ENCODE results near the gene STK32A. TPM values are rescaled to one million over a fixed set of nuclear protein-coding genes. Genes with fewer than 3 reads are reported as not detected.
"Not testable (repeated sequence)": the region's sequence is repeated elsewhere in the genome, so short reads cannot be mapped to it uniquely, and the experiment has no call there.

STK32A gene
- total and polyA plus RNA-seq, 2 experiments from 2014 or later = 0.83 to 1.1 TPM

DNA sequence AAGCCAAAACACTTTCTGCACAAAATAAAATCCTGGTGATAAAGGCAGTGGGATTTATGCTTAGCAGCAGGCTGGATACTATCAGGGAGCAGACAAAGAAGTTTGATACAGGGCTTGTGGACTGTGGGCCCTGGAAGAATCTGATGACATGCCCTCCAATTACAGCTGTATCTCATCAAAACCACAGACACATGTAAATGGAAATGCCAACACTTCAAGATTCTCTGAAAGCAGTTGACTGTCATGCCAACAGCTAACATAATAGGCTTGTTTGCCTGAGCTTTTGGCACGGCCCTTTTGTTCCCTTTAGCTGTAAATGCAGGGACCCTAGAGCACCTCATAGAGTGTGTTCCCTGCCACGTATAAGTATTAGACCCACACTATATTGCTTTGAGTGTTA, 114.4 kb downstream of the STK32A start:
- no peaks in the 10 kb centered on the region for H3K27me3 ChIP-seq
- H3K4me3 ChIP-seq = no peak overlapping the region
- peak in 1 of 2 donors; percentile 2 for DNase-seq (ENCODE audit: low read depth in 1 of 2, low spot score in 1 of 2)
- TF ChIP-seq, protein P1, sequence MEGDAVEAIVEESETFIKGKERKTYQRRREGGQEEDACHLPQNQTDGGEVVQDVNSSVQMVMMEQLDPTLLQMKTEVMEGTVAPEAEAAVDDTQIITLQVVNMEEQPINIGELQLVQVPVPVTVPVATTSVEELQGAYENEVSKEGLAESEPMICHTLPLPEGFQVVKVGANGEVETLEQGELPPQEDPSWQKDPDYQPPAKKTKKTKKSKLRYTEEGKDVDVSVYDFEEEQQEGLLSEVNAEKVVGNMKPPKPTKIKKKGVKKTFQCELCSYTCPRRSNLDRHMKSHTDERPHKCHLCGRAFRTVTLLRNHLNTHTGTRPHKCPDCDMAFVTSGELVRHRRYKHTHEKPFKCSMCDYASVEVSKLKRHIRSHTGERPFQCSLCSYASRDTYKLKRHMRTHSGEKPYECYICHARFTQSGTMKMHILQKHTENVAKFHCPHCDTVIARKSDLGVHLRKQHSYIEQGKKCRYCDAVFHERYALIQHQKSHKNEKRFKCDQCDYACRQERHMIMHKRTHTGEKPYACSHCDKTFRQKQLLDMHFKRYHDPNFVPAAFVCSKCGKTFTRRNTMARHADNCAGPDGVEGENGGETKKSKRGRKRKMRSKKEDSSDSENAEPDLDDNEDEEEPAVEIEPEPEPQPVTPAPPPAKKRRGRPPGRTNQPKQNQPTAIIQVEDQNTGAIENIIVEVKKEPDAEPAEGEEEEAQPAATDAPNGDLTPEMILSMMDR (IDR thresholded peaks at IDR 0.05; ENCODE audit: low read depth, low read length) = no peak
- H3K9me3 ChIP-seq (ENCODE audit: low read depth) = no peaks in the 10 kb centered on the region
- peaks cover 4% of the 10 kb centered on the region for H3K4me1 ChIP-seq (ENCODE audit: low read depth)
- no peaks in the 10 kb centered on the region for H3K36me3 ChIP-seq
- no peak overlapping the region for H3K27ac ChIP-seq

DNA sequence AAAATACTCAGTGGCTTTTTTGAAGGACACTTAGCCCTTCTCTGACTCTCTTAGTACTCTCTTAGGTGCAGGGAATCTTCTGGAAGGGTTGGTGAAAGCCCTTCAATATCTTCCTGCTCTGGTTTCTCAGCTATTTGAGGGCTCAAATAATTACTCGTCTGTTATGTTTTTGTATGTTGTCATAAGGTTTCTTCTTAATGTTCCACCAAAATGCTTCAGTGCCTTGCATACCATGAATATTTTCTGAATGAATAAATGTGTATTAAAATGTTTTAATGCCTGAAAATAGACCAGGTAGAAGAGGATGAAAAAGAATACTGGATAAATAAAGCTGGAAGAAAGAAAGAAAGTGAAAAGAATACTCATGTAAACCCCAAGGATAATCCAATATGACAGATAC, 124.3 kb downstream of the STK32A start:
- TF ChIP-seq, protein P1 (IDR thresholded peaks at IDR 0.05; ENCODE audit: low read depth, low read length) = no peak
- no peak overlapping the region for H3K27ac ChIP-seq
- no peaks in the 10 kb centered on the region for H3K9me3 ChIP-seq (ENCODE audit: low read depth)
- DNase-seq (ENCODE audit: low read depth in 1 of 2, low spot score in 1 of 2) = no peak
- no peaks in the 10 kb centered on the region for H3K4me1 ChIP-seq (ENCODE audit: low read depth)
- no peak overlapping the region for H3K4me3 ChIP-seq
- H3K27me3 ChIP-seq = no peaks in the 10 kb centered on the region
- H3K36me3 ChIP-seq = no peaks in the 10 kb centered on the region

DNA sequence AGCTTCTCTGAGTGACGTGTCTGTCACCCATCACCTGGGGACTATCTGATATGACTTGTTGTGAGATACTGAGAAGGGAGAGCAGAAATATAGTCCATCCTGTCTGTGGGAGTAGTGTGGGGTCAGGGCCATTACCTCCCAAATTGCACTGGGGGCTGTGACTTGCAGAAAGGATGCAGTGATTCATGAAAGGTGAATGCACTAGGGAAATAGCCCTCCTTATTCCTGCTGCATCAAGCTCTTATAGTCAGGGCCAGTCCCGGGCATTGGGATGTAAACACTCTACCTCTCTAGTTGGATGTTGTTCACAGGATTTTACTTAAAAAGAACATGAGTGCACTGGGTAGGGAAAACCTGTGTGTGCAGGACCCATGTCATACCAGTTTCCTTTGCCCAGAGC, 124.8 kb downstream of the STK32A start:
- no peaks in the 10 kb centered on the region for H3K9me3 ChIP-seq (ENCODE audit: low read depth)
- no peak for DNase-seq (ENCODE audit: low read depth in 1 of 2, low spot score in 1 of 2)
- TF ChIP-seq, protein P1 (IDR thresholded peaks at IDR 0.05; ENCODE audit: low read depth, low read length) = no peak
- no peaks in the 10 kb centered on the region for H3K4me1 ChIP-seq (ENCODE audit: low read depth)
- H3K27me3 ChIP-seq = no peaks in the 10 kb centered on the region
- no peak overlapping the region for H3K27ac ChIP-seq
- no peak overlapping the region for H3K4me3 ChIP-seq
- H3K36me3 ChIP-seq = no peaks in the 10 kb centered on the region

DNA sequence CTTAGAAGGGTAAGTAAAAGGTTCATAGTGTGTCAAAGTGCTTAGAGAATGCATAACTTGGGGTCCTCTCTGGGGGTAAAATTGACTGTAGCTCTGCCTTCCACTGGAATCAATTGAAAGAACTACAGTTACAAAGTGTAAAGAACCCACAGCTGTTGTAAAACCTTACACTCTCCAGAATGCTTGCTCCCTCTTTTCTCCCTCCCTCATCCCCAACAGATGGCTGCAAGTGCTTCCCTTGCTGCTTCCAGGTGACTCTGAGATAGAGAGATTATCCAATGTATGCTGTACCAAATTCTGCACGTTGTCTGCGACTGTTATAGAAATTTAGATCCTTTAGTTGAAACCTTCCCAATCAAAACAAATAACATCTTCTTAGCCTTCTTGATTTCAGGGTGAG, 126.0 kb downstream of the STK32A start:
- H3K36me3 ChIP-seq = no peaks in the 10 kb centered on the region
- TF ChIP-seq, protein P1 (IDR thresholded peaks at IDR 0.05; ENCODE audit: low read depth, low read length) = no peak
- H3K9me3 ChIP-seq (ENCODE audit: low read depth) = no peaks in the 10 kb centered on the region
- no peak overlapping the region for H3K4me3 ChIP-seq
- H3K27me3 ChIP-seq = no peaks in the 10 kb centered on the region
- H3K4me1 ChIP-seq (ENCODE audit: low read depth) = no peaks in the 10 kb centered on the region
- H3K27ac ChIP-seq = no peak overlapping the region
- DNase-seq (ENCODE audit: low read depth in 1 of 2, low spot score in 1 of 2) = no peak

DNA sequence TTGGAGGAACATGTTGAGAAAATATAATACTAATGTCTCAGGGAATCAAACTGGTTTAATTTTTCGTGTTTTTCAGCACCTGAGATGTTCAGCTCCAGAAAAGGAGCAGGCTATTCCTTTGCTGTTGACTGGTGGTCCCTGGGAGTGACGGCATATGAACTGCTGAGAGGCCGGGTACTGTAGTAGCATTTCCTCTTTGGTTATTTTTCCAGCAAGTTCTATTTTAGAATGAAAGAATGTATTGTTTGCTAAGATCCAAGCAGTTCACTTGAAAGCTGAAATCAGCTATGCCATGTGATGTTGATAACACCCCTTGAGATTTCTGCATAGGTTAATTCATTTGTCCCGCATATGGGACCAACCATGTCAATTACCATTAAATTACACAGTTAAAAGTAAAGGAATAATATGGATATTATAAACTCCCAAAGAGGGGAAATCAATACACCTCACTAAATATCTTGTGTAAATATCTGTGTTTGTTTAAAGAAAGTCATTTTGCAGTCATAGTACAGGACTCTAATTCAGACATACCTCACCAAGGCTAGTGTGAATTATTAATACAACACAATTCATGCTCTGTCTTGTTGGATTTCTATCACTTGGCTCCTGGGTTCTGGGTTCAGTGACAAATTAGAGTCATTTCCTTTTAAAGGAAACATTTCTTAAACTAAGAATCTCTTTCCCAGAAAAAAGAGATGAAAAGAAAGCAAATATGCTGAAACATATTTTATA, 126.8 kb downstream of the STK32A start:
- no peak overlapping the region for H3K27ac ChIP-seq
- no peaks in the 10 kb centered on the region for H3K9me3 ChIP-seq (ENCODE audit: low read depth)

DNA sequence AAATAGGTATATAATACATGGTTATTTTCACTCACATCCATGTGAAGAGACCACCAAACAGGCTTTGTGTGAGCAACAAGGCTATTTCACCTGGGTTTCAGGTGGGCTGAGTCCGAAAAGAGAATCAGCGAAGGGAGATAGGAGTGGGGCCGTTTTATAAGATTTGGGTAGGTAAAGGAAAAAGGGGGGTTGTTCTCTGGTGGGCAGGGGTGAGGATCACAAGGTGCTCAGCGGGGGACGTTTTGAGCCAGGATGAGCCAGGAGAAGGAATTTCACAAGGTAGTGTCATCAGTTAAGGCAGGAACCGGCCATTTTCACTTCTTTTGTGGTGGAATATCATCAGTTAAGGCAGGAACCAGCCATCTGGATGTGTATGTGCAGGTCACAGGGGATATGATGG, 132.6 kb downstream of the STK32A start:
- H3K9me3 ChIP-seq (ENCODE audit: low read depth); H3K27me3 ChIP-seq; H3K4me1 ChIP-seq (ENCODE audit: low read depth); DNase-seq (ENCODE audit: low read depth in 1 of 2, low spot score in 1 of 2); H3K4me3 ChIP-seq; H3K27ac ChIP-seq; H3K36me3 ChIP-seq: not testable (repeated sequence)

More for the DNA sequence above, 126.8 kb downstream of the STK32A start:
- TF ChIP-seq, protein P1 (IDR thresholded peaks at IDR 0.05; ENCODE audit: low read depth, low read length) = no peak
- Histone ChIP-seq H3K27me3 (no peaks in the 10 kb centered on the region), H3K4me1 (ENCODE audit: low read depth) (no peaks in the 10 kb centered on the region), H3K36me3 (no peaks in the 10 kb centered on the region), H3K4me3 (no peak overlapping the region)
- DNase-seq (ENCODE audit: low read depth in 1 of 2, low spot score in 1 of 2) = no peak

Measured in cardiac muscle cell (in vitro differentiated cells and primary cell).